ENCODE measurements around the gene BPIFB4.
"Not testable (repeated sequence)": the region's sequence is repeated elsewhere in the genome, so short reads cannot be mapped to it uniquely, and the experiment has no call there.

BPIFB4 gene

GRCh38 chr20:33091147-33091546, 11.7 kb downstream of the BPIFB4 start:
- no peak for DNase-seq

GRCh38 chr20:33091693-33092092, 12.2 kb downstream of the BPIFB4 start:
- no peak for DNase-seq

GRCh38 chr20:33092361-33092760, 12.9 kb downstream of the BPIFB4 start:
- DNase-seq = no peak

GRCh38 chr20:33093074-33093473, 13.6 kb downstream of the BPIFB4 start:
- no peak for DNase-seq

GRCh38 chr20:33093582-33093981, 14.1 kb downstream of the BPIFB4 start:
- DNase-seq = no peak

GRCh38 chr20:33095249-33095648, 15.8 kb downstream of the BPIFB4 start:
- no peak for DNase-seq

GRCh38 chr20:33095902-33096584, 16.6 kb downstream of the BPIFB4 start:
- peak; percentile 51 for DNase-seq

GRCh38 chr20:33097001-33097400, 17.6 kb downstream of the BPIFB4 start:
- DNase-seq = no peak

- DNase-seq = no peak
Measured at GRCh38 chr20:33099843-33100538, 20.5 kb downstream of the BPIFB4 start.

- no peak for DNase-seq
Measured at GRCh38 chr20:33103556-33103955, 24.1 kb downstream of the BPIFB4 start.

GRCh38 chr20:33104336-33104735, 24.9 kb downstream of the BPIFB4 start:
- DNase-seq = no peak

GRCh38 chr20:33105316-33105924, 26.0 kb downstream of the BPIFB4 start:
- DNase-seq = no peak

- DNase-seq = not testable (repeated sequence)
Measured at GRCh38 chr20:33106058-33106620, 26.7 kb downstream of the BPIFB4 start.

GRCh38 chr20:33108661-33109060, 29.2 kb downstream of the BPIFB4 start:
- no peak for DNase-seq

- DNase-seq = no peak
Measured at GRCh38 chr20:33110147-33110825, 30.8 kb downstream of the BPIFB4 start.

GRCh38 chr20:33111306-33111705, 31.9 kb downstream of the BPIFB4 start:
- no peak for DNase-seq

GRCh38 chr20:33112547-33113386, 33.3 kb downstream of the BPIFB4 start:
- DNase-seq = no peak

GRCh38 chr20:33113387-33113908, 34.0 kb downstream of the BPIFB4 start:
- DNase-seq = no peak

- DNase-seq = not testable (repeated sequence)
Measured at GRCh38 chr20:33115501-33115900, 36.1 kb downstream of the BPIFB4 start.

GRCh38 chr20:33119725-33120720, 40.6 kb downstream of the BPIFB4 start:
- DNase-seq = no peak

GRCh38 chr20:33120934-33121333, 41.5 kb downstream of the BPIFB4 start:
- DNase-seq = no peak

Data from CD4-positive, alpha-beta T cell treated with Interleukin-21 for 1 hour (primary cell).